WERI-Rb-1 (cell line): Measurements from ENCODE around the gene USP19.

Experiments
- DNase-seq: peaks from one replicate; pipeline ENCODE4 v3.0.0-alpha.2; 2020
- H3K27ac ChIP-seq: fragments of 250-450 bp; sonication (Bioruptor Pico); 2 replicates; pipeline ENCODE4 v1.5.1; 2020; ENCODE audit warnings: mild to moderate bottlenecking, moderate library complexity
- H3K27me3 ChIP-seq: fragments of 250-450 bp; sonication (Bioruptor Pico); 2 replicates; pipeline ENCODE4 v1.5.1; 2021; ENCODE audit warnings: mild to moderate bottlenecking, low read depth, moderate library complexity; ENCODE audit not compliant: insufficient read depth, severe bottlenecking
- H3K36me3 ChIP-seq: fragments of 250-450 bp; sonication (Bioruptor Pico); 2 replicates; pipeline ENCODE4 v1.5.1; 2020; ENCODE audit warnings: mild to moderate bottlenecking, moderate library complexity
- H3K4me3 ChIP-seq: 2 replicates; pipeline ENCODE4 v1.5.1; 2011; ENCODE audit warnings: low read depth, mild to moderate bottlenecking, control low read depth, low read length
- H3K9me3 ChIP-seq: fragments of 250-450 bp; sonication (Bioruptor Pico); 2 replicates; pipeline ENCODE4 v1.5.1; 2021; ENCODE audit warnings: mild to moderate bottlenecking, moderate library complexity; ENCODE audit not compliant: severe bottlenecking
- CTCF ChIP-seq: IDR thresholded peaks from 2 replicates; pipeline ENCODE4 v1.5.1; 2011; ENCODE audit warnings: low read depth, mild to moderate bottlenecking, control low read depth, inconsistent platforms, low read length

The USP19 gene

GRCh38 chr3:49135499-49135898 is 14.9 kb upstream of the USP19 start:
- Histone ChIP-seq H3K4me3 (no peak overlapping the region), H3K27me3 (no peaks in the 10 kb centered on the region), H3K27ac (no peak overlapping the region), H3K36me3 (no peaks in the 10 kb centered on the region), H3K9me3 (peaks cover under 1% of the 10 kb centered on the region)
- no peak for TF ChIP-seq CTCF
- DNase-seq, result no peak

DNA sequence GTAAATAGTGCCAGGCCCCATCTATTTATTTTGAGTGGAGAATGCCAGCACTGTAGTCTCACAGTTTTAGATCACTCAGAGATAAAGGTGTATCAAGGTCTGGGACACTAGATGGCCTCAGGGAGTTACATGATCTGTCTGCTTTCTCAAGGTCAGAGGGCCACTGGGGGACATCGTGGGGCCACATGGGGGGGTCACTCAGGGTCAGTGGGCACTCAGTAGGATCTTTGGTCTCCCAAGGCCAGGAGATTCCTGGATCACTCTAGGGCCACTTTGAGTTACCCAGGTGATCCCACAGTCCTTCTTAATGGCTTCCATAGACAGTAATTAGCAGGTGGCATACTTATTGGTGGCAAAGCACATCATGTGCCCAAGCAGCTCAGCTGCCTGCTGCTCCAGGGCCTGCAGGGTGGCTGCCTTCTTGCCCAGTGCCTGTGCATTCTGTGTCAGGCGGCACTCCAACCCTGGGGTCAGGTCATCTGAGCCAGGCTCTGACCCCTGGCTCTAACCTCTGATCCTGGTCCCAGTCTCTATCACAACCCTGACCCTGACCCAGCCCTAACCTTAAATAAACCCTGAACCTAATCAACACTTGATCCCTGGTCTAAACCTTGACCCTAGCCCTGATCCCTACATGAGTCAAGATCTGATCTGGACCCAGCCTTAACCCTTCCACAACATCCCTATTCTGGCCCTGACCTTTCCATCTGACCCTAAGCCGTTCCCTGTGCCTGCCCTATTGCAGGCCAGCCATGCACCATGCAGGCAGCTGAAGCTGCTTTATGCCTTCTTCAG is 14.0 kb upstream of the USP19 start:
- no peaks in the 10 kb centered on the region for H3K36me3 ChIP-seq
- no peak overlapping the region for H3K4me3 ChIP-seq
- H3K27me3 ChIP-seq, result no peaks in the 10 kb centered on the region
- no peak for DNase-seq
- no peaks in the 10 kb centered on the region for H3K9me3 ChIP-seq
- no peak for TF ChIP-seq CTCF
- no peak overlapping the region for H3K27ac ChIP-seq

DNA sequence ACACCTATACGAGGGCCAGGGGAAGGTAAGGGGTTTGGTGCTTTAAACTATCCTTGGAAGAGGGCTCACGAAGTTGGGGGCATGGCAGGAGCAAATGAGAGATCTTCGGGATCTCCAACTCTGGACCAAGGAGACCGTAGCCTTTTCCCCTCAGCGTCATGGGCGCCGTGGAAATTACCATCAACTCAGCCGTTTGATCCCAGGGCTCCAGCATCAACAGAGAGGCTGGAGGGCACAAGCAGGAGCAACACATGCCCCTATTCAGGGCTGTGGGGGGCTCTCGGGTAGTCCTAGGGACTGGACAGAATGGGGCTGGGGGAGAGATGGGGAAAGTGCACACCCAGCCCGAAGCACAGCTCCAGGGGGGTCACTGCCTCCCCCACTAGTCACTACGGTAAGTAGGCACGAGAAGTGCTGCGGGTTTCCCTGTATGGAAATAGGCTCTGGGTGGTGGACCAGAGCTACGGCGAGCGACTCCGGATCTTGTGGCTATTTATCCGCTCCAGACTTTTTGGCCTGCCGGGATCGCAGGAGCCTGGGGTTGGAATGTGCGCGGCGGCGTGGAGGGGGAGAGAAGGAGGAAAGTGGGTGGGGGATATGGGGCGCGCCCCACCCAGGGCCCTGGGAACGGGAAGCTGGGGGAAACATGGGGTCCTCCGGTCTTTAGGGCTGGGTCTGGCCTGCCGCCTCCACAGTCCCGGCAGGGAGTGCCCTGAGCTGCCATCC is 12.8 kb upstream of the USP19 start:
- Histone ChIP-seq H3K27ac (peak overlapping the region; percentile 79), H3K9me3 (no peaks in the 10 kb centered on the region), H3K27me3 (no peaks in the 10 kb centered on the region), H3K4me3 (peak overlapping the region; percentile 81), H3K36me3 (no peaks in the 10 kb centered on the region)
- no peak for TF ChIP-seq CTCF
- DNase-seq, result peak; percentile 88

GRCh38 chr3:49132437-49133225 is 12.0 kb upstream of the USP19 start, which contains the start of gene LAMB2:
Gene LAMB2, minus strand, starts transcription at chr3:49133050. Its CDS starts 183 bp downstream, at chr3:49132867.
- peak within 1 kb of the TSS; percentile 81 for H3K4me3 ChIP-seq
- peak within 1 kb of the TSS; percentile 79 for H3K27ac ChIP-seq
- peak; percentile 40 for TF ChIP-seq CTCF
- no peaks in the 10 kb centered on the region for H3K27me3 ChIP-seq
- DNase-seq, result peak; percentile 80
- no peaks in the 10 kb centered on the region for H3K36me3 ChIP-seq
- H3K9me3 ChIP-seq, result no peaks in the 10 kb centered on the region

- Histone ChIP-seq H3K4me3 (peak overlapping the region; percentile 81), H3K36me3 (no peaks in the 10 kb centered on the region), H3K27ac (no peak overlapping the region), H3K9me3 (no peaks in the 10 kb centered on the region), H3K27me3 (no peaks in the 10 kb centered on the region)
- no peak for TF ChIP-seq CTCF
- no peak for DNase-seq
Measured at GRCh38 chr3:49132073-49132436, 11.4 kb upstream of the USP19 start.
